H1 (cell line): Measurements from ENCODE around the gene SPOCK3. TPM values are rescaled to one million over a fixed set of nuclear protein-coding genes. Genes with fewer than 3 reads are reported as not detected.

ENCODE experiments used
- CTCF ChIA-PET: fragments of 300-600 bp; sonication (Branson Sonifier 250); formaldehyde crosslinking; loops from one replicate; lab custom pipeline; 2021; ENCODE audit not compliant: partially characterized antibody; lab: Charles Lee
- POLR2A ChIA-PET: fragments of 300-600 bp; sonication (Branson Sonifier 250); formaldehyde crosslinking; loops from one replicate; lab custom pipeline; 2021; ENCODE audit warnings: inconsistent platforms; ENCODE audit not compliant: partially characterized antibody; lab: Charles Lee
- DNase-seq, 2 experiments: peaks; one replicate each; pipeline versions ENCODE4 v3.0.0 to v3.0.0-alpha.2; 2010 to 2022; ENCODE audit warnings: low spot score in 2 of 2, low read depth in 1 of 2, mixed read lengths in 1 of 2
- FAIRE-seq: peaks from 2 replicates; lab custom pipeline; 2011; peaks lifted over from hg19 to GRCh38; lab: Jason Lieb, UNC
- H2AFZ ChIP-seq: 2 replicates; pipeline ENCODE4 v1.8.1; 2012; ENCODE audit warnings: low read length, inconsistent platforms
- H2AK5ac ChIP-seq: 2 replicates; pipeline ENCODE4 v1.6.1; 2013; ENCODE audit warnings: low read depth, low read length
- H2BK120ac ChIP-seq: replicated peaks from 2 replicates; pipeline ENCODE3; 2013; ENCODE audit warnings: low read depth, low read length, inconsistent platforms
- H2BK12ac ChIP-seq: 2 replicates; pipeline ENCODE4 v1.6.1; 2013; ENCODE audit warnings: low read depth, low read length
- H2BK15ac ChIP-seq: 2 replicates; pipeline ENCODE4 v1.6.1; 2013; ENCODE audit warnings: low read length
- H2BK20ac ChIP-seq: 2 replicates; pipeline ENCODE4 v1.6.1; 2013; ENCODE audit warnings: low read length
- H2BK5ac ChIP-seq: 2 replicates; pipeline ENCODE4 v1.6.1; 2013; ENCODE audit warnings: low read depth, low read length
- H3K14ac ChIP-seq: 2 replicates; pipeline ENCODE4 v1.6.1; 2013; ENCODE audit warnings: inconsistent platforms; ENCODE audit not compliant: insufficient read length
- H3K18ac ChIP-seq: 2 replicates; pipeline ENCODE4 v1.6.1; 2013; ENCODE audit warnings: low read length; ENCODE audit errors: extremely low read depth
- H3K23ac ChIP-seq: 2 replicates; pipeline ENCODE4 v1.6.1; 2013; ENCODE audit warnings: inconsistent platforms; ENCODE audit not compliant: insufficient read length
- H3K23me2 ChIP-seq: 2 replicates; pipeline ENCODE4 v1.6.1; 2013; ENCODE audit warnings: low read depth, low read length
- H3K27ac ChIP-seq: 2 replicates; pipeline ENCODE4 v1.6.1; 2011; ENCODE audit warnings: low read depth, low read length, inconsistent platforms
- H3K27me3 ChIP-seq, 4 experiments: replicated peaks in 1 of 4; 1 replicate in 1 of 4; 2 replicates in 3 of 4; pipeline versions ENCODE4 v1.6.1 to v1.8.1; 2011 to 2013; ENCODE audit warnings: low read length in 3 of 4, mild to moderate bottlenecking in 3 of 4, inconsistent platforms in 2 of 4, mixed read lengths in 2 of 4, moderate library complexity in 1 of 4; ENCODE audit not compliant: control insufficient read depth in 3 of 4, insufficient read depth in 3 of 4; ENCODE audit errors: extremely low read depth in 1 of 4
- H3K36me3 ChIP-seq, 4 experiments: 2 replicates each; pipeline versions ENCODE4 v1.6.1 to v1.8.1; 2011 to 2013; ENCODE audit warnings: mild to moderate bottlenecking in 4 of 4, low read length in 3 of 4, moderate library complexity in 2 of 4, control low read depth in 1 of 4, inconsistent platforms in 1 of 4; ENCODE audit not compliant: insufficient read depth in 4 of 4, control insufficient read depth in 2 of 4
- H3K4ac ChIP-seq: replicated peaks from 2 replicates; pipeline ENCODE3; 2013; ENCODE audit warnings: low read length, low read depth, mixed read lengths, inconsistent platforms; ENCODE audit not compliant: insufficient read length
- H3K4me1 ChIP-seq, 4 experiments: replicated peaks in 1 of 4; 1 replicate in 1 of 4; 2 replicates in 3 of 4; pipeline versions ENCODE4 v1.6.1 to v1.8.1; 2011 to 2013; ENCODE audit warnings: low read length in 3 of 4, inconsistent platforms in 2 of 4, mixed read lengths in 1 of 4; ENCODE audit not compliant: insufficient read depth in 4 of 4, control insufficient read depth in 3 of 4
- H3K4me2 ChIP-seq, 2 experiments: 2 replicates each; pipeline versions ENCODE4 v1.6.1 to v1.8.1; 2011 to 2013; ENCODE audit warnings: low read depth in 2 of 2, low read length in 2 of 2, control low read depth in 1 of 2, inconsistent platforms in 1 of 2, mild to moderate bottlenecking in 1 of 2; ENCODE audit not compliant: insufficient read depth in 1 of 2
- H3K4me3 ChIP-seq, 4 experiments: fragments of 200-600, 300-600 bp in 1 of 4; sonication (generic), shearing (Covaris generic), sonication (Bioruptor Twin) in 1 of 4; 2 replicates each; pipeline versions ENCODE4 v1.5.1 to v1.8.1; 2011 to 2016; ENCODE audit warnings: low read length in 4 of 4, low read depth in 3 of 4, control low read depth in 2 of 4, inconsistent platforms in 2 of 4, mild to moderate bottlenecking in 2 of 4, mixed read lengths in 1 of 4, moderate library complexity in 1 of 4; ENCODE audit not compliant: insufficient read depth in 2 of 4; ENCODE audit errors: extremely low read depth in 1 of 4
- H3K56ac ChIP-seq: replicated peaks from 2 replicates; pipeline ENCODE3; 2013; ENCODE audit warnings: low read depth, mild to moderate bottlenecking, mixed read lengths, low read length, inconsistent platforms; ENCODE audit not compliant: insufficient read length
- H3K79me1 ChIP-seq: 2 replicates; pipeline ENCODE4 v1.6.1; 2013; ENCODE audit warnings: low read depth, low read length, control low read depth
- H3K79me2 ChIP-seq, 2 experiments: 2 replicates each; pipeline versions ENCODE4 v1.6.1 to v1.8.1; 2012 to 2013; ENCODE audit warnings: low read length in 2 of 2, mild to moderate bottlenecking in 2 of 2, inconsistent platforms in 1 of 2; ENCODE audit not compliant: insufficient read depth in 2 of 2, control insufficient read depth in 1 of 2
- H3K9ac ChIP-seq, 4 experiments: replicated peaks in 1 of 4; 1 replicate in 1 of 4; 2 replicates in 3 of 4; pipeline versions ENCODE4 v1.6.1 to v1.8.1; 2011 to 2013; ENCODE audit warnings: low read depth in 3 of 4, low read length in 3 of 4, control low read depth in 2 of 4, mild to moderate bottlenecking in 2 of 4, moderate library complexity in 2 of 4, inconsistent platforms in 1 of 4; ENCODE audit errors: extremely low read depth in 1 of 4
- H3K9me3 ChIP-seq, 2 experiments: 2 replicates each; pipeline versions ENCODE4 v1.6.1 to v1.8.1; 2012 to 2013; ENCODE audit warnings: mild to moderate bottlenecking in 2 of 2, moderate library complexity in 2 of 2, control low read depth in 1 of 2, inconsistent platforms in 1 of 2, low read depth in 1 of 2, low read length in 1 of 2, mixed read lengths in 1 of 2; ENCODE audit not compliant: insufficient read depth in 2 of 2
- H4K20me1 ChIP-seq, 2 experiments: replicated peaks in 1 of 2; 2 replicates each; pipeline versions ENCODE3 to v1.8.1; 2011 to 2013; ENCODE audit warnings: inconsistent platforms in 2 of 2, low read length in 2 of 2, mild to moderate bottlenecking in 1 of 2; ENCODE audit not compliant: insufficient read depth in 2 of 2, control insufficient read depth in 1 of 2
- H4K5ac ChIP-seq: 2 replicates; pipeline ENCODE4 v1.6.1; 2013; ENCODE audit warnings: low read length, low read depth, mixed read lengths, inconsistent platforms; ENCODE audit not compliant: insufficient read length
- H4K8ac ChIP-seq: 2 replicates; pipeline ENCODE4 v1.8.0; 2013; ENCODE audit warnings: mild to moderate bottlenecking, moderate library complexity, low read length, inconsistent platforms; ENCODE audit not compliant: insufficient read depth; ENCODE audit errors: extremely low read depth
- H4K91ac ChIP-seq: replicated peaks from 2 replicates; pipeline ENCODE3; 2013; ENCODE audit warnings: low read length, mixed read lengths, inconsistent platforms; ENCODE audit not compliant: insufficient read length
- CEBPB ChIP-seq: IDR thresholded peaks from 2 replicates; pipeline ENCODE4 v1.6.1; 2012; ENCODE audit warnings: low read depth, low read length
- HDAC2 ChIP-seq, 2 experiments: fragments of 300-600 bp in 1 of 2; sonication (generic) in 1 of 2; IDR thresholded peaks; 2 replicates each; pipeline ENCODE4 v1.6.1; 2011 to 2012; ENCODE audit warnings: low read depth in 2 of 2, low read length in 2 of 2, mild to moderate bottlenecking in 2 of 2, moderate library complexity in 2 of 2, borderline replicate concordance in 1 of 2, inconsistent platforms in 1 of 2
- WGBS, 2 experiments: shearing (Covaris generic) in 1 of 2; methylation state at CpG; one replicate each; pipeline versions ENCODE4 v1.1.6 to v1.1.7; 2013 to 2015; ENCODE audit warnings: low lambda C conversion rate in 2 of 2, mixed read lengths in 2 of 2, inconsistent platforms in 1 of 2, low coverage in 1 of 2, missing lambda C conversion rate in 1 of 2; ENCODE audit not compliant: insufficient replicate concordance in 2 of 2, insufficient coverage in 1 of 2, insufficient read length in 1 of 2; ENCODE audit errors: extremely low coverage in 1 of 2, missing lambda C conversion rate in 1 of 2; 5-methylcytosine and 5-hydroxymethylcytosine counted together
- polyA plus RNA-seq, 7 experiments: library from polyadenylated mRNA; depleted of rRNA in 3 of 7; stranded (reverse) in 5 of 7; unstranded in 2 of 7; fragments of >200 nt in 5 of 7; fragments of 200-250 nt in 2 of 7; gene quantifications; 1 replicate in 5 of 7; 2 replicates in 1 of 7; 4 replicates in 1 of 7; pipeline versions ENCODE4 v1.2.1 to v1.2.3, GENCODE V29; 2011 to 2013; ENCODE audit warnings: missing spikeins in 2 of 7, mixed read lengths in 2 of 7
- total RNA-seq: library from RNA; stranded (reverse); fragmentation: NEBNext Ultra II Directional; extraction: Animal tissue kit (Norgen Biotek cat#: 25700); gene quantifications from 2 replicates; pipeline ENCODE4 v1.2.1, GENCODE V29; 2021

The SPOCK3 gene
- total and polyA plus RNA-seq, 2 of the 8 experiments (the other 6 are each of a cell fraction or from before 2014, with no cell fraction given): 0.14 to 0.60 TPM

- Histone ChIP-seq H3K79me1 (no peaks in the 10 kb centered on the region), H3K23me2 (no peaks in the 10 kb centered on the region), H3K4ac (no peak overlapping the region), H2BK15ac (no peak overlapping the region), H3K9me3 (no peaks in the 10 kb centered on the region), H3K79me2 (no peaks in the 10 kb centered on the region), H3K18ac (no peak overlapping the region), H3K27me3 (no peaks in the 10 kb centered on the region), H2BK20ac (no peak overlapping the region), H3K56ac (no peak overlapping the region), H3K23ac (no peak overlapping the region), H4K5ac (no peak overlapping the region), H3K4me3 (no peak overlapping the region), H2AK5ac (no peak overlapping the region), H2AFZ (no peak overlapping the region), H2BK12ac (no peak overlapping the region), H3K14ac (no peak overlapping the region), H3K4me2 (no peak overlapping the region)
- POLR2A ChIA-PET: no interaction called here
- no peak for DNase-seq
- CTCF ChIA-PET: interaction anchor here (0.7 kb wide), 1 partner anchor 564 kb away, joined by 3 read pairs; no protein-coding TSS in a partner anchor
- TF ChIP-seq HDAC2 (IDR thresholded peaks at IDR 0.05; ENCODE audit: borderline replicate concordance in 1 of 2, low read depth in 2 of 2, low read length in 2 of 2): no peak
- TF ChIP-seq CEBPB: peak; percentile 90
- TF ChIP-seq, all 59 proteins: peak for 1
- WGBS, 2 experiments: 89% methylated on average over 3 of the region's 3 CpGs; no CpG with 5 or more reads in 1 of the 2 experiments
- no peak for FAIRE-seq
- Histone ChIP-seq H3K9ac (no peak overlapping the region), H3K36me3 (no peaks in the 10 kb centered on the region; a peak in 1 of 8 replicates), H3K27ac (no peak overlapping the region), H4K91ac (no peak overlapping the region), H2BK5ac (no peak overlapping the region), H2BK120ac (no peak overlapping the region), H4K8ac (no peak overlapping the region), H3K4me1 (no peaks in the 10 kb centered on the region), H4K20me1 (peaks cover 0 to 2% of the 10 kb centered on the region in 2 experiments)
These were observed 500.6 kb downstream of the SPOCK3 start for GRCh38 chr4:166733686-166734085.
